ENCODE data around the gene SLC25A30. TPM values are rescaled to one million over a fixed set of nuclear protein-coding genes. Genes with fewer than 3 reads are reported as not detected.
A peak's percentile ranks its signal among the peaks of the same experiment; 100 is the strongest.

The SLC25A30 gene
- total and polyA plus RNA-seq, 11 donors = 27.9 to 208 (median 117) TPM

- Histone ChIP-seq H3K9me3 (no peaks in the 10 kb centered on the region), H3K36me3 (peaks cover 0 to under 1% (median 0%) of the 10 kb centered on the region in 9 donors), H3K4me1 (peaks cover 3 to 50% (median 31%) of the 10 kb centered on the region in 12 donors), H3K4me3 (peak overlapping the region; percentile 55 to 95 (median 82)), H3K27me3 (no peaks in the 10 kb centered on the region), H3K27ac (peak overlapping the region; percentile 72 to 96 (median 92))
- no peak for TF ChIP-seq POLR2A (IDR thresholded peaks at IDR 0.05)
- TF ChIP-seq, protein P1, sequence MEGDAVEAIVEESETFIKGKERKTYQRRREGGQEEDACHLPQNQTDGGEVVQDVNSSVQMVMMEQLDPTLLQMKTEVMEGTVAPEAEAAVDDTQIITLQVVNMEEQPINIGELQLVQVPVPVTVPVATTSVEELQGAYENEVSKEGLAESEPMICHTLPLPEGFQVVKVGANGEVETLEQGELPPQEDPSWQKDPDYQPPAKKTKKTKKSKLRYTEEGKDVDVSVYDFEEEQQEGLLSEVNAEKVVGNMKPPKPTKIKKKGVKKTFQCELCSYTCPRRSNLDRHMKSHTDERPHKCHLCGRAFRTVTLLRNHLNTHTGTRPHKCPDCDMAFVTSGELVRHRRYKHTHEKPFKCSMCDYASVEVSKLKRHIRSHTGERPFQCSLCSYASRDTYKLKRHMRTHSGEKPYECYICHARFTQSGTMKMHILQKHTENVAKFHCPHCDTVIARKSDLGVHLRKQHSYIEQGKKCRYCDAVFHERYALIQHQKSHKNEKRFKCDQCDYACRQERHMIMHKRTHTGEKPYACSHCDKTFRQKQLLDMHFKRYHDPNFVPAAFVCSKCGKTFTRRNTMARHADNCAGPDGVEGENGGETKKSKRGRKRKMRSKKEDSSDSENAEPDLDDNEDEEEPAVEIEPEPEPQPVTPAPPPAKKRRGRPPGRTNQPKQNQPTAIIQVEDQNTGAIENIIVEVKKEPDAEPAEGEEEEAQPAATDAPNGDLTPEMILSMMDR (IDR thresholded peaks at IDR 0.05) = no peak
- no peak for DNase-seq
- ATAC-seq = no peak
- 31 to 39% (median 38%) methylated on average over 10 of the region's 10 CpGs for WGBS, 4 donors
- intact Hi-C loops (cut with DNase I) = loop anchor here in 5 of 10 donors (2.0 to 5.0 kb wide), 2 partner anchors 46 to 48 kb away; partner anchors contain the start of gene COG3 (in 5 of the 5)
Observed at GRCh38 chr13:45416516-45417128, 1.6 kb downstream of the SLC25A30 start.

GRCh38 chr13:45415112-45415511 is 3.1 kb downstream of the SLC25A30 start:
- intact Hi-C loops (cut with DNase I) = loop anchor here in 4 of 10 donors (5.0 kb wide), 1 partner anchor 47 kb away; the partner anchor contains the start of gene COG3 (in 4 of the 4)

DNA sequence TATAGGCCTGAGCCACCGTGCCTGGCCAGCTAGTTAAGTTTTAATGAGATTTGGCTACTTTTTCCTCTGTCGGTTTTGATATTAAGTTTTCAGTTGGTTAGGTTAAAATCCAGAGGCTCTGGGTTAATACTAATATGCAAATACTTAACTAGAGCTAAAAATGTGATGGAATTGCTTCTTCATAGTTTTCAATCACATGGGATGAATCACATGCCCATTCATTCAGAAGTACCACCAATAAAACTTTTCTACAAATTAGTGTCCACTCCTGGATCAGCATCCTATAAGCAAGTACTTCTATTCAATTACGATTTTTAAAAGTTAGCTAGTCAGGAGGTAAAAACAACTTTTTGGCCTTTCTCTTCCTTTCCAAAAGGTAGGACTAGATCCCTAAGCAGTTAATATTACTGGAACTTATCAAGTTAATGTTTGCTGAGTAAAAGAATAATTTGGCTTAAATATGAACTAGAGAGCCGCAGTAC is 4.3 kb downstream of the SLC25A30 start:
- H3K36me3 ChIP-seq = peaks cover 0 to 28% (median 20%) of the 10 kb centered on the region in 9 donors
- H3K27me3 ChIP-seq = no peaks in the 10 kb centered on the region
- intact Hi-C loops (cut with DNase I) = loop anchor here in 1 of 10 donors (2.0 kb wide), 1 partner anchor 51 kb away; the partner anchor contains the start of gene COG3
- peaks cover 3 to 57% (median 34%) of the 10 kb centered on the region in 12 donors for H3K4me1 ChIP-seq
- DNase-seq (no peak), ATAC-seq (no peak)
- 71 to 81% (median 76%) methylated on average over 4 of the region's 4 CpGs for WGBS, 4 donors
- H3K9me3 ChIP-seq = no peaks in the 10 kb centered on the region
- TF ChIP-seq, protein P1 (IDR thresholded peaks at IDR 0.05) = no peak
- no peak for TF ChIP-seq POLR2A (IDR thresholded peaks at IDR 0.05)
- H3K4me3 ChIP-seq = peak overlapping the region in 10 of 12 donors; percentile 12 to 95 (median 44)
- peak overlapping the region; percentile 28 to 96 (median 81) for H3K27ac ChIP-seq

More at GRCh38 chr13:45415112-45415511, 3.1 kb downstream of the SLC25A30 start:
- Histone ChIP-seq H3K4me3 (peak overlapping the region in 10 of 12 donors; percentile 7 to 95 (median 41)), H3K27me3 (no peaks in the 10 kb centered on the region), H3K27ac (peak overlapping the region in 11 of 12 donors; percentile 67 to 96 (median 79)), H3K36me3 (peaks cover 0 to 15% (median 9%) of the 10 kb centered on the region in 9 donors), H3K4me1 (peaks cover 3 to 57% (median 34%) of the 10 kb centered on the region in 12 donors), H3K9me3 (no peaks in the 10 kb centered on the region)
- TF ChIP-seq POLR2A (IDR thresholded peaks at IDR 0.05) = no peak
- TF ChIP-seq, protein P1 (IDR thresholded peaks at IDR 0.05) = no peak
- DNase-seq (no peak), ATAC-seq (no peak)
- 60 to 76% (median 68%) methylated on average over 1 of the region's 1 CpG for WGBS, 4 donors

All from heart left ventricle (tissue), 16 donors.